ENCODE results near the gene ZNF385B. TPM values are rescaled to one million over a fixed set of nuclear protein-coding genes. Genes with fewer than 3 reads are reported as not detected.

ZNF385B gene
- total and polyA plus RNA-seq, 2 donors from 2014 or later: 5.9 to 10.9 TPM

DNA sequence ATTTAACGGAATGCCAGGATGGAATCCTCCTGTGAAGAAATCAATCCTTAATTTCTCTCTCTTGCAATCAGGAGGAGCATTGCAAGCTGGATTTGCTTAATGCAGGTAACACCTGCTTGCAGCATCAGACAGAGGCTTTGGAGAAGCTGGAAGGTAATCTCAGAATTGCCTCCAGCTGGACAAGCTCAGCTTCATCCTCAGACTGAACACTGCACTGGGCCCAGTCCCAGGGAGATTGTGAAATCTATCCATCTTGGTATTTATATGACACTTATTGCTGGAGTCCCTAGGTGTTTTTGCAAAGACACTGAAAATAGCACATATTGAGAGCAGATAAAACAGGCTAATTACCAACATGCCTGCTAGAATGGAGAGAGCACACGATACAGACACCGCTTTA, 417.4 kb downstream of the ZNF385B start:
- no peak for FAIRE-seq
- Histone ChIP-seq H3K9me3 (ENCODE audit: control insufficient read depth in 2 of 3, insufficient read depth in 1 of 3, low read length in 3 of 3) (no peaks in the 10 kb centered on the region), H3K27me3 (ENCODE audit: control insufficient read depth, insufficient read depth, low read length) (no peaks in the 10 kb centered on the region), H3K27ac (ENCODE audit: low read depth in 2 of 2, low read length in 2 of 2) (no peak overlapping the region), H3K4me3 (ENCODE audit: low read length in 3 of 3) (no peak overlapping the region), H3K9ac (ENCODE audit: low read length in 3 of 3) (no peak overlapping the region), H3K36me3 (ENCODE audit: control insufficient read depth in 2 of 3, insufficient read depth in 3 of 3, low read length in 3 of 3) (no peaks in the 10 kb centered on the region), H3K4me1 (ENCODE audit: control insufficient read depth in 2 of 3, insufficient read depth in 2 of 3, low read depth in 1 of 3, low read length in 3 of 3) (peaks cover 0 to 4% (median 0%) of the 10 kb centered on the region in 3 donors)
- intact Hi-C loops (cut with DNase I): loop anchor here (10.0 kb wide), 1 partner anchor 229 kb away; no protein-coding TSS in a partner anchor
- DNase-seq: no peak
- TF ChIP-seq, protein P1, sequence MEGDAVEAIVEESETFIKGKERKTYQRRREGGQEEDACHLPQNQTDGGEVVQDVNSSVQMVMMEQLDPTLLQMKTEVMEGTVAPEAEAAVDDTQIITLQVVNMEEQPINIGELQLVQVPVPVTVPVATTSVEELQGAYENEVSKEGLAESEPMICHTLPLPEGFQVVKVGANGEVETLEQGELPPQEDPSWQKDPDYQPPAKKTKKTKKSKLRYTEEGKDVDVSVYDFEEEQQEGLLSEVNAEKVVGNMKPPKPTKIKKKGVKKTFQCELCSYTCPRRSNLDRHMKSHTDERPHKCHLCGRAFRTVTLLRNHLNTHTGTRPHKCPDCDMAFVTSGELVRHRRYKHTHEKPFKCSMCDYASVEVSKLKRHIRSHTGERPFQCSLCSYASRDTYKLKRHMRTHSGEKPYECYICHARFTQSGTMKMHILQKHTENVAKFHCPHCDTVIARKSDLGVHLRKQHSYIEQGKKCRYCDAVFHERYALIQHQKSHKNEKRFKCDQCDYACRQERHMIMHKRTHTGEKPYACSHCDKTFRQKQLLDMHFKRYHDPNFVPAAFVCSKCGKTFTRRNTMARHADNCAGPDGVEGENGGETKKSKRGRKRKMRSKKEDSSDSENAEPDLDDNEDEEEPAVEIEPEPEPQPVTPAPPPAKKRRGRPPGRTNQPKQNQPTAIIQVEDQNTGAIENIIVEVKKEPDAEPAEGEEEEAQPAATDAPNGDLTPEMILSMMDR (IDR thresholded peaks at IDR 0.05; ENCODE audit: borderline replicate concordance, extremely low read depth, insufficient read depth): no peak

GRCh38 chr2:179443180-179443579, 418.2 kb downstream of the ZNF385B start:
- TF ChIP-seq, protein P1 (IDR thresholded peaks at IDR 0.05; ENCODE audit: borderline replicate concordance, extremely low read depth, insufficient read depth): no peak
- FAIRE-seq (no peak), DNase-seq (peak in 1 of 5 donors; percentile 56)
- Histone ChIP-seq H3K9me3 (ENCODE audit: control insufficient read depth in 2 of 3, insufficient read depth in 1 of 3, low read length in 3 of 3) (no peaks in the 10 kb centered on the region), H3K4me3 (ENCODE audit: low read length in 3 of 3) (no peak overlapping the region), H3K36me3 (ENCODE audit: control insufficient read depth in 2 of 3, insufficient read depth in 3 of 3, low read length in 3 of 3) (no peaks in the 10 kb centered on the region), H3K4me1 (ENCODE audit: control insufficient read depth in 2 of 3, insufficient read depth in 2 of 3, low read depth in 1 of 3, low read length in 3 of 3) (peaks cover 0 to 4% (median 0%) of the 10 kb centered on the region in 3 donors), H3K9ac (ENCODE audit: low read length in 3 of 3) (no peak overlapping the region), H3K27ac (ENCODE audit: low read depth in 2 of 2, low read length in 2 of 2) (no peak overlapping the region), H3K27me3 (ENCODE audit: control insufficient read depth, insufficient read depth, low read length) (no peaks in the 10 kb centered on the region)
- intact Hi-C loops (cut with DNase I): loop anchor here (10.0 kb wide), 1 partner anchor 228 kb away; no protein-coding TSS in a partner anchor

GRCh38 chr2:179442206-179442605, 419.2 kb downstream of the ZNF385B start:
- H3K27me3 ChIP-seq (ENCODE audit: control insufficient read depth, insufficient read depth, low read length): no peaks in the 10 kb centered on the region
- no peak overlapping the region for H3K9ac ChIP-seq (ENCODE audit: low read length in 3 of 3)
- no peaks in the 10 kb centered on the region for H3K36me3 ChIP-seq (ENCODE audit: control insufficient read depth in 2 of 3, insufficient read depth in 3 of 3, low read length in 3 of 3)
- DNase-seq: no peak
- intact Hi-C loops (cut with DNase I): loop anchor here (10.0 kb wide), 1 partner anchor 227 kb away; no protein-coding TSS in a partner anchor
- FAIRE-seq: no peak
- H3K9me3 ChIP-seq (ENCODE audit: control insufficient read depth in 2 of 3, insufficient read depth in 1 of 3, low read length in 3 of 3): no peaks in the 10 kb centered on the region
- peaks cover 0 to 4% (median 0%) of the 10 kb centered on the region in 3 donors for H3K4me1 ChIP-seq (ENCODE audit: control insufficient read depth in 2 of 3, insufficient read depth in 2 of 3, low read depth in 1 of 3, low read length in 3 of 3)
- H3K27ac ChIP-seq (ENCODE audit: low read depth in 2 of 2, low read length in 2 of 2): no peak overlapping the region
- H3K4me3 ChIP-seq (ENCODE audit: low read length in 3 of 3): no peak overlapping the region
- TF ChIP-seq, protein P1 (IDR thresholded peaks at IDR 0.05; ENCODE audit: borderline replicate concordance, extremely low read depth, insufficient read depth): no peak

DNA sequence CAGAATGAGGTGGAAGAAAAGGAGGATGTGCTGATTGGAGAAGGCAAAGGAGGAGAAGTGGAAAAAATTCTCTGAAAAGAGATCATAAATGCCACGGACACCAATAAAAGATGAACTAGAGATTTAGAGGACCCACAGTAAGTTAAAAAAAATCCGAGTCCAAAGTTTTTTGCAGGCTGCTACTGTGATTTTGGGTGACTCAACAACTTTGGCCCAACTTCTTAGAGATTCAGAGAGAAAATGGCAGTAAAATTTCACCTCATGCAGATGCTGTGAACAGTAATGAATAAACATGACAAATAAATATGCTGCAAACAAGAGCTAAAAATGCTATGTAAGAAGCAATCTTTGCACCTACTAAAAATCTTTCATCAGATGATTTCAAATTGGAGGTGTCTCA, 419.9 kb downstream of the ZNF385B start:
- TF ChIP-seq, protein P1 (IDR thresholded peaks at IDR 0.05; ENCODE audit: borderline replicate concordance, extremely low read depth, insufficient read depth): no peak
- Histone ChIP-seq H3K4me1 (ENCODE audit: control insufficient read depth in 2 of 3, insufficient read depth in 2 of 3, low read depth in 1 of 3, low read length in 3 of 3) (peaks cover 0 to 4% (median 0%) of the 10 kb centered on the region in 3 donors), H3K9me3 (ENCODE audit: control insufficient read depth in 2 of 3, insufficient read depth in 1 of 3, low read length in 3 of 3) (no peaks in the 10 kb centered on the region), H3K36me3 (ENCODE audit: control insufficient read depth in 2 of 3, insufficient read depth in 3 of 3, low read length in 3 of 3) (no peaks in the 10 kb centered on the region), H3K4me3 (ENCODE audit: low read length in 3 of 3) (no peak overlapping the region), H3K27me3 (ENCODE audit: control insufficient read depth, insufficient read depth, low read length) (no peaks in the 10 kb centered on the region), H3K27ac (ENCODE audit: low read depth in 2 of 2, low read length in 2 of 2) (no peak overlapping the region), H3K9ac (ENCODE audit: low read length in 3 of 3) (no peak overlapping the region)
- FAIRE-seq (no peak), DNase-seq (no peak)
- intact Hi-C loops (cut with DNase I): loop anchor here (10.0 kb wide), 1 partner anchor 227 kb away; no protein-coding TSS in a partner anchor
